Left renal pelvis (tissue), 4 donors: ENCODE measurements around the gene DSE. TPM values are rescaled to one million over a fixed set of nuclear protein-coding genes. Genes with fewer than 3 reads are reported as not detected.

ENCODE experiments used
- DNase-seq, 4 donors: peaks; one replicate each; pipeline ENCODE4 v3.0.0-alpha.2; 2013; ENCODE audit warnings: low read depth in 4 of 4, low spot score in 3 of 4
- polyA plus RNA-seq, 4 donors: library from polyadenylated mRNA; unstranded; fragments of 120-200 nt; gene quantifications; one replicate each; pipeline ENCODE4 v1.2.1, GENCODE V29; 2013; ENCODE audit not compliant: insufficient read length in 4 of 4

DSE gene
- polyA plus RNA-seq, 4 donors = 39.7 to 50.8 (median 46.1) TPM

DNA sequence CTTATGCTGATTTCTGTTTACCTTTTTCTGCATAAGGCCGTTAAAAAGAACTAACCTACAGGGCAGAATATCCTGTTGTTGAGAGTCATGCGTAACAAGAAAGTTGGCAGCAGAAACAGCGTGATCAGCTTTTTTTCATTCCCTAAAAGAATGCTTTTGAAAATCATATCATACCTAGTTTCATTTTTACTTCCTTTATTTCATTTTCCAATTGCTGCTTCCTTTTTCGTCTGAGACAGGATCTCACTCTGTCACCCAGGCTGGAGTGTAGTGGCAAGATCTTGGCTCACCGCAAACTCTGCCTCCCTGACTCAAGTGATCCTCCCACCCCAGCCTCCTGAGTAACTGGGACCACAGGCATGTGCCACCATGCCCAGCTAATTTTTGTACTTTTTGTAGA is 94.5 kb downstream of the DSE start:
- no peak for DNase-seq

DNA sequence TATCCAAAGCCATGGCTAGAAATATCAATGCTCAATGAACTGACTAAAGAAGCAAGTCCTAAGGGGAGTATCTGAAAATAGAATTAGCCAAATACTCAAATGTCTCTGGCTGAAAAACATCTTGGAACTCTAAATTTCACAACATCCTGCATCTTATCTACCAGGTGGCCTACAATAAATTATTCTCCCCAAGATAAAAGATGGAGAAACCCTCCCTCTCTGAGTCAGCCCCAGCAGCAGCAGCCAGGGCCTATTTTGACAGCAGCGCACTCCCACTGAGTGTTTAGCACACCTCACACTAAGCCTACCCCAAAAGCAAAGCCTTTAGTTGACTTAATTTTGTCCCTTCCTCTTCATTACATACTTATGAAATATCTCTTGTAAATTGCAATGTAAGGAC is 96.3 kb downstream of the DSE start:
- no peak for DNase-seq

DNA sequence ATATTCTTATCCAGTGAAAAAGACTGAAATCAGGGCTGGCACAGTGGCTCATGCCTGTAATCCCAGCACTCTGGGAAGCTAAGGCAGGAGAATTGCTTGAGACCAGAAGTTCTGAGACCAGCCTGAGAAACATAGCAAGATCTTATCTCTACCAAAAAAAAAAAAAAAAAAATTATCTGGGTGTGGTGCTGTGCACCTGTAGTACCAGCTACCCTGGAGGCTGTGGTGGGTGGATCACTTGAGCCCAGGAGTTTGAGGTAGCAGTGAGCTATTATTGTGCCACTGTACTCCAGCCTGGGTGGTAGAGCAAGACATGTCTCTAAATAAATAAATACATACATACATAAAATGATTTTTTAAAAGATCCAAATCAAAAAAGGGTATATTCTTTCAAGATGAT is 96.8 kb downstream of the DSE start:
- no peak for DNase-seq

DNA sequence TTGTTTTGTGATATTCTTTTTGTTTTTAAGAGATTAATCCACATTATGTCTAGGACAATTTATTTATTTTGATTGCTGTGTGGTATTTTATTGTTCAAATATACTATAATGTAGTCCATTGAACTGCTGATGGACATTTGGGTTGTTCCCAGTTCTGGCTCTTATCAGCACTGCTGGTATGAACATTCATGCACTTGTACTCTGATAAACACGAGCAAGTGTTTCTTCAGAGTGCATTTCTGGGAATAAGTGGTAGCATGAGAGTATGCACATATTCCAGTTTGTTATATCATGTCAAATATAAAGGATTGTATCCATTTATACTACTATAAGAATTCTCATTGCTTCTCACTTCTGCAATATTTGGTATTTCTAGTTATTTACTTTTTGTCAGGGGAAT is 97.5 kb downstream of the DSE start:
- no peak for DNase-seq

DNA sequence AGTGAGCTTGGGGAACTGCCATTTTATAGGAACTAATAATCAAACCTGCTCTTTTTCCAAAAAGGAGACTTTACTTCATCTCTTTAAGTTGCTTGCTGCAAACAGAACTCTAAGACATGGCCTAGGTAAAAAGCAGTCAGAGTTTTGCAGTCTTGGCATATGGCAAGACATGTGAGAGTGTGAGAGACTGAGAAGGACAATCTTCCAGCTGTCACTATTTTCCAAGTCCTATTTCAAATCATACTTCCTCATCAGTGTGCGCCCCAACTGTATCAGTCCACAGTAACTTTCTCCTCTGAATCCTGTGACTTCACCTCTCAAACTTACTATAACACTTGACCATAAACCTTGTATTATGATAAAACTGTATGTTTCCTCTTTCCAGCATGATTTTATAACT is 100.8 kb downstream of the DSE start:
- no peak for DNase-seq

DNA sequence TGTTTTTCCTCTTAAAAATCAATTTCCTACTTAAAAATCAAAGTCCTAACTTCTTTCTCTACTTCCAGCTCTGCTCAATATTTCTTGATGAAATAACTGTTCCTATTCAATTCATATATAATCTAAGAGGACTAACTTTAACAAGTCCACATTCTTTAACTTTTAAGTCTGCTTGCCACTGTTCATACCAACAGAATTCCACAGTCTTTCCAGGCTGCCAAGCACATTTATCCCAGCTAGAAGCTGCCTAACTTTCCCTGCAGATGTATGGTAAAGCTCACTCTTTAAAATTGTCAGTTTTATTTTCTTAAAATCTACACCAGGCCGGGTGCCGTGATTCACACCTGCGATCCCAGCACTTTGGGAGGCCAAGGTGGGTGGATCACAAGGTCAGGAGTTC is 102.0 kb downstream of the DSE start:
- DNase-seq = no peak

DNA sequence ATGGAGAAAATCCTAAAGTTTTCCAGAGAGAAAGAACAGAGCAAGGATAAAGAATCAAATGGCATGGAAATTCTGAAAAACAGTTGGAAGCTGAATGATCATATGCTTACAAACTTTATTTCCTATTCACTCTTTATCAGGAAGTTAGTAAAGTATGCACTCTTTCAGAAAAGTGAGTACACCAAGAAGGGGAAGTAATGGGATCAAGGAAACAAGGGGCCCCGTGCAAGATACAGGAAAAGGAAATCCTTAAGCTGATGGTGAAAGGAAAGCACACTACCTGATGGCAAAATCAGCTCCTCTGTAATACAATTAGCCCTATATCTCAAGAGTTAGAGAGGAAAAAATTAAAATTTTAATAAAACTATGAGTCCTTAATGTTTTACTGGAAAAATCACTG is 104.4 kb downstream of the DSE start:
- no peak for DNase-seq

DNA sequence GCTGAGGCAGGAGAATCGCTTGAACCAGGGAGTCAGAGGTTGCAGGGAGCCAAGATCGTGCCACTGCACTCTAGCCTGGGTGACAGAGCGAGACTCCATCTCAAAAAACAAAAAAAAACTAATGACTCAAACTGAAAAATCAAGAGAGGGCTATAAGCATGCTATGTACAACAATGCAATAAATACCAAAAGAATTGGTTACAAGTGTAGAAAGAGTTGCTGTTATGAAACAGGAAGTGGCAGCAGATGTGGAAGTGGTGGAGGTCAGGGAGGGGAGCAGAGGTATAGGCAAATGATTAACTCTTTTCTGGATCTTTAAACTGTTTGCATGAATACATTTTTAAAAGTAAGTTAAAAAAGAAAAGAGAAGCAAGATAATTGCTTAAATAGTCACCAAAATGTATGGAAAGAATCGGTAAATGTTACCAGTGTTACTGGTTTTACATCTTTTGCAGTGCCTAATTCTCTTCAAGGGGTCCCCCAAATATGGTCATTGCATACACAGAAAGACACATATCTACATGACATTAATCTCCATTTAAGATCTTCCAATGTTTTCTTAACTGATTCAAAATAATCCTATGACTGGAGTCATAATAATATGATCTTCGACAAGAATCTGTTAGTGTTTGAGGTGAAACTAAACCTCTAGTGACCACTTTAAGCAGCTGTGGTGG is 105.4 kb downstream of the DSE start:
- no peak for DNase-seq

DNA sequence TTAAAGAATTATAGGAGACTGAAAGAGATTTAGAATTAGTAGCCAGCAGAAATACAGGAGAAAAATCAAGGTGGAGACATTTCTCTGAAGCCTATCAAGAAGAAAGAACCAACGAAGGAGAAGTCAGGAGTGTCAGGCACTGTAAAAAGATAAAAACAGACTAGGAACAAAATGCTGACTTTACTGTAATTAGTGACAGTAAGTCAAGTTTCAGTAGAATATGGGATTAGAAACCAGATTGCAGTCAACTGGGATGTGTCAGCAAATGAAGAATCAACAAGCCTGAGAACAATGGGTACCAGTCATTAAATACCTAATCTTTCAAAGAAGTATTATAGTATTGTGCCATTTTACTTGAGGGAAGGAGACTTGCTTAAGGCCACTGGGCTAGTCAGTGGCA is 112.0 kb downstream of the DSE start:
- DNase-seq = no peak

DNA sequence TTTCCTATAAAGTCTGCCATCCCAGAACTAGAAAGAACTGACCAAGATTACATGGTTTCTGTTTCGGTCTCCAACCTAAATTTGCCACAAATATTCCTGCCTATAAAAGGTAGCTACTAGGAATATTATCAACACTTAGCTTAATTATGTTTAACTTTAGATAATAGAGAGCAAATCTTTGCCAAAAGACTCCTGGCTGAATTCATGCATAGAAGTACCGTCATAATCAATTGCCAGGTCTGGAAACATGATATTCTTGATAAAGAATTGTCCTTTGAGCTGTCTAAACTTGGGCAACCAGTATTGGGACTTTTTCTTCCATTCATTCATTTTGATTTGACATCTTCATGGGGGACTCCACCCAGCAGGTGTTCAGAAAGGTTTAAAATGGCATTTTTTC is 112.9 kb downstream of the DSE start:
- no peak for DNase-seq

DNA sequence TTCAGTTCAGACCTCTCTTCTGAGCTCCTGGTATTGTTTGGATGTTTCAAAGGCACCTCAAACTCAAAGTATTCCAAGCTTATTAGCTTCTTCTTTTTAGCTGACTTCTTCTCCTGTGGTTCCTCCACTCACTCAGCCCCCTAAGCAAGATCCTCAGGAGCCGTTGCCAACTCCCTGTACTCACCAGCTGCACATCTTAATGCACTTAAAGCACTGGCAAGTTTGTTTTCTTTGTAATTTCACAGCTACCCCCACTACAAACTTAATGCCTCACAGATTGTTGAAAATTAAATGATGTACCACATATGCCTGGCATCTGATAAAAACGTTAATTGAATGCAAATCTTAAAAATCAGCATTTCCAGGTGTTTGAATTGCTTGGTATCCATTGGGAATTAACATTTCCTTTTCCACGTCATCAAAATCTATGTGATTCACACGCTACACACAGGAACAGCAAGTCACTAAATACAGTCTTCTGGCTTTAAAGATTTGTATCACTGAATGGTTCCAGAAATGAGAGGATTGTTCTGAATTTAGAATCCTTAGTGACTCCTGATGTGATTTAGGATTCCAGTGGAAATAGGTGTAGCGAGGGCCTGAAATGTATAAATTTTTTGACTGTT is 114.9 kb downstream of the DSE start:
- no peak for DNase-seq

DNA sequence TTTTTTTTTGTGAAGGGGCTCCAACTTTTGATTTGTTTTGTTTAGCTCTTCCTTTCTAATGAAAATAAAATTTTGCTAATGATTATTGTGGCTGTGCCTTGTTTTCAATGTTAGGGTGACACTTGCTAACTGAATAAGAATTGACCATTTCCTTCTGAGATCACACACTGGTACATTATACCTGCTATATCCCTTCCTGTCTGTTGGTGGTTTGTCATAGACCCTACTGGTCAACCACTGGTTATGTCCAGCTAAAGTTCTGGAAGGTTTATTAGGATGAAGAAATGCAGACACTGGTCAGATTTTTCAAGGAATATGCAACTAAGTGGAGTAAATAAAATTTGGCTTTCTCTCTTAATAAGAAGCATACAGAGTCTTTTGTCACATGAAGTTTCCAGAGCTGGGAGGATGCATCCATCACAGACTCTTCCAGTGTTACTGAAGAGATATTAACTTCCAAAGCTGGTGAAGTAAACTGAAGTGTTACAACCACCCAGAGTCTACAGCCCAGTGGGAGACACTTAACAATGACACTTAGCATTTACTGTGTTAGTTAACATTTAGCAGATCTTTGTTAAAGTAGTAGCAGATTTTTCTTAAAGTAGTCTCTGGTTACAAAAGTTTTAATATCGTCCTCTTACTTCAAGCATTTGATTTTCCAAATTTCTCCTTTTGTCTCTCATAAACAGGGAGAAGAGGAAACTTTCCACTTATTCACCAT is 121.0 kb downstream of the DSE start:
- DNase-seq = no peak

DNA sequence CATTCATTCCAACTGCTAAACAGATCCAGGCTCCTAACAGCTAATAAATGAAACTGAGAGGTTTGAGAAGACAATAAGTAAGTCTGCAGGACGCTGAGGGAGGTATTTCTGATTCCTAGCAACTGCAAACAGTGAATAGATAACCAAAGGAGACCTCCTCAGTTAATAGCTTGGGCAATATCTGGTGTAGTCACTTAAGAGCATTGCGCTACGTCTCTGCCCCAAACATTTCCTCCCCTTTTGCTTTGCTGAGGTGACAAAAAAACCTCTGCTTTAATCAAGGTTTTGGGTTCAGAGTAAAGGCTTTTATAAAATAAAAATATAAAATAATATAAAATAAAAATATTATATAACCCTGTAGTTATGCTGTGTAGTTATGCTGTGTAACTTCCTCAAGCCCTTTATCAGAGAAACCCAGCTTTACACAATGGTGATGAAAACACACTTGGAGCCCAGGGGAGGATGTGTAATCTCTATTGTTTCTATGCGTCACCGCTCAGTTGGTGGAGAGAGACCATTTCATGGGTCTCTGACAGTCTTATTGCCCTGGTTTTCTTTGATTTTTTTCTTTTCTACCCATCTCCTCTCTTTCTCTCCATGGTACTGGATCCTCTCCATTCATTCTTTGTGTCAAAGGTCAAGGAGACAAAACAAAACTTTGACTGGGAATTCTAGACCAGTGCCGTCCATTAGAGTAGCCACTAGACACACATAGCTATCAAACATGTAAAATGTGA is 121.8 kb downstream of the DSE start:
- no peak for DNase-seq

Other genes starting within 250 kb of the DSE start
- under 1 TPM; 0.34 to 0.95 (median 0.47) TPM for gene COL10A1, start 244.8 kb upstream of the DSE start, polyA plus RNA-seq
- 10 to 100 TPM; 53.9 to 63.1 (median 61.7) TPM for gene TSPYL4, start 116.9 kb upstream of the DSE start, polyA plus RNA-seq
- gene TSPYL1, start 91.0 kb upstream of the DSE start, polyA plus RNA-seq = 100 to 1,000 TPM in 1 of 4 donors, 10 to 100 TPM in 3; 80.9 to 108 (median 96.2) TPM
- 1 to 10 TPM; 3.1 to 5.5 (median 5.0) TPM for gene CALHM6, start 90.4 kb downstream of the DSE start, polyA plus RNA-seq
- 1 to 10 TPM in 3 of 4 donors, under 1 TPM in 1; 0.96 to 4.3 (median 2.3) TPM for gene CALHM5, start 140.7 kb downstream of the DSE start, polyA plus RNA-seq
- gene TRAPPC3L, start 174.7 kb downstream of the DSE start, polyA plus RNA-seq = under 1 TPM; 0.14 to 0.60 (median 0.29) TPM
- under 1 TPM in 3 of 4 donors, not detected in 1; 0.26 to 0.85 (median 0.58) TPM for gene CALHM4, start 182.8 kb downstream of the DSE start, polyA plus RNA-seq
- gene RWDD1, start 200.6 kb downstream of the DSE start, polyA plus RNA-seq = 10 to 100 TPM; 77.7 to 84.3 (median 79.3) TPM
- 1 to 10 TPM; 1.0 to 3.5 (median 2.4) TPM for gene RSPH4A, start 245.5 kb downstream of the DSE start, polyA plus RNA-seq